Loucy (cell line): Measurements from ENCODE around the gene PTPN5.

Experiments
- H2AFZ ChIP-seq: fragments of 200-600 bp; sonication (generic); 2 replicates; pipeline ENCODE4 v1.6.0; 2016; ENCODE audit warnings: antibody characterized with exemption, mild to moderate bottlenecking, low read length, moderate library complexity
- H3F3A ChIP-seq: fragments of 200-600 bp; 2 replicates; pipeline ENCODE4 v1.6.0; 2016; ENCODE audit warnings: antibody characterized with exemption, low read depth, mild to moderate bottlenecking
- H3K27me3 ChIP-seq: fragments of 200-600 bp; sonication (generic); 2 replicates; pipeline ENCODE4 v1.6.1; 2014; ENCODE audit warnings: low read length, mild to moderate bottlenecking; ENCODE audit not compliant: insufficient read depth, poor library complexity, severe bottlenecking
- H3K36me3 ChIP-seq: fragments of 200-600 bp; sonication (generic); 2 replicates; pipeline ENCODE4 v1.6.1; 2016; ENCODE audit warnings: low read length; ENCODE audit not compliant: insufficient read depth
- H3K4me1 ChIP-seq: fragments of 200-600 bp; sonication (generic); 2 replicates; pipeline ENCODE4 v1.5.1; 2014; ENCODE audit warnings: low read length, mild to moderate bottlenecking; ENCODE audit not compliant: insufficient read depth, poor library complexity, severe bottlenecking
- H3K4me2 ChIP-seq: fragments of 200-600 bp; sonication (generic); 2 replicates; pipeline ENCODE4 v1.6.0; 2014; ENCODE audit warnings: antibody characterized with exemption, low read length, low read depth, mild to moderate bottlenecking; ENCODE audit not compliant: poor library complexity, severe bottlenecking
- H3K4me3 ChIP-seq: fragments of 200-600 bp; sonication (generic); 2 replicates; pipeline ENCODE4 v1.5.1; 2014; ENCODE audit warnings: low read length, mild to moderate bottlenecking, mixed read lengths; ENCODE audit not compliant: poor library complexity, severe bottlenecking
- H3K79me2 ChIP-seq: fragments of 200-600 bp; sonication (generic); 2 replicates; pipeline ENCODE4 v1.6.1; 2014; ENCODE audit warnings: low read length; ENCODE audit not compliant: insufficient read depth
- H3K9ac ChIP-seq: fragments of 200-600 bp; sonication (generic); 2 replicates; pipeline ENCODE4 v1.6.0; 2014; ENCODE audit warnings: mild to moderate bottlenecking, low read depth, low read length, moderate library complexity; ENCODE audit not compliant: poor library complexity, severe bottlenecking
- H3K9me2 ChIP-seq: fragments of 200-600 bp; sonication (generic); replicated peaks from 2 replicates; pipeline ENCODE4 v1.6.1; 2016; ENCODE audit warnings: low read depth, low read length, mixed read lengths
- H3K9me3 ChIP-seq: fragments of 200-600 bp; sonication (generic); 2 replicates; pipeline ENCODE4 v1.6.1; 2014; ENCODE audit warnings: mild to moderate bottlenecking, antibody characterized with exemption, low read length, low read depth; ENCODE audit not compliant: insufficient read depth
- H4K20me1 ChIP-seq: fragments of 200-600 bp; sonication (generic); 2 replicates; pipeline ENCODE4 v1.6.0; 2014; ENCODE audit warnings: antibody characterized with exemption, low read length, mild to moderate bottlenecking; ENCODE audit not compliant: insufficient read depth, poor library complexity, severe bottlenecking
- EZH2phosphoT487 ChIP-seq: fragments of 200-600 bp; IDR thresholded peaks from 2 replicates; pipeline ENCODE4 v1.6.1; 2018; ENCODE audit warnings: antibody characterized with exemption, mild to moderate bottlenecking, moderate library complexity, borderline replicate concordance
- TF ChIP-seq, protein P1 (sequence below): fragments of 200-600 bp; sonication (generic); conservative IDR thresholded peaks from 2 replicates; pipeline ENCODE4 v1.5.1; 2014; ENCODE audit warnings: mild to moderate bottlenecking, antibody characterized with exemption, low read length

PTPN5 gene

DNA sequence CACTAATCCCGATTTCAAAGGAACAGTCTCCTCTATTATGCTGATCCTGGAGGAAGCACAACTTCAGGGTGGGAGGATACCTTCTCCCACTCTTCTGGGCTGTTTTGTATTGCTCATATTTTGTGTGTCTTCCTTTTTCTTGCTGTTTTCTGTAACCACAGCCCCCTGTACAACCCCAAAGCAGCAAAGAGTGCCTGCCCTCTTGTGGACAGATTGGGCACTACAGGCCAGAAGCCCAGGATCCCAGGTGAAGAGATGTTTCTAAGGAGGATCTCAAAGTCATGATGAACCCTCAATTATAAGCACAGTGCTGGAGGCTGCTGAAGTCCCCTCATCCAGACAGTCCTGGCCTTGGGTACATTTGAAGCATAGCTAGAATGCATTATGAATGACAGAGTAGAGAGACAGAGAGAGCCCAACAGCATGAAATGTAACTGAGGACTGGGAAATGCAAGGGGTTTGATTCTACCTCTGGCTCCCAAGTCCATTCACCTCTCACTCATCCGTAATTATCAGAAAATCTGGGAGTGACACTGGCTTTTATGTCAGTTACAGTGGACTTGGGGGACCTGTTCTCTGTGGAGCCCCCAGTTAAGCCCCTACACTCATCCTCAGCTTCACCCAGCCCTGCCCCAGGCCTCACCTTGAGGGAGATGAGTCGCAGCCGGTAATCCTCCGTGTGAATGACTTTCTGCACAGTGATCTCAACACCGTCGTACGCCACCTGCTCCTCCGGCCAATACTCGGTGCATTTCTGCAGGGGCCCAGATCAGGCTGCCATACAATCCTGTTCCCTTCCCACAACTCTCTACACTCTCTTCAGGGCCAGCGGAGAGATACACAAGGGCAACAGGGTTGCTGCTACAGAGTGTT is 59.4 kb downstream of the PTPN5 start:
- Histone ChIP-seq H3K4me2 (no peak overlapping the region), H4K20me1 (no peaks in the 10 kb centered on the region), H3K79me2 (no peaks in the 10 kb centered on the region), H3F3A (no peaks in the 10 kb centered on the region), H3K27me3 (no peaks in the 10 kb centered on the region), H3K4me3 (no peak overlapping the region), H3K9ac (no peak overlapping the region), H3K4me1 (no peaks in the 10 kb centered on the region), H3K36me3 (no peaks in the 10 kb centered on the region), H3K9me3 (no peaks in the 10 kb centered on the region), H2AFZ (peak overlapping the region; percentile 77; the same call in 1 of the 2 replicates), H3K9me2 (no peaks in the 10 kb centered on the region)
- TF ChIP-seq EZH2phosphoT487: no peak
- TF ChIP-seq, protein P1, sequence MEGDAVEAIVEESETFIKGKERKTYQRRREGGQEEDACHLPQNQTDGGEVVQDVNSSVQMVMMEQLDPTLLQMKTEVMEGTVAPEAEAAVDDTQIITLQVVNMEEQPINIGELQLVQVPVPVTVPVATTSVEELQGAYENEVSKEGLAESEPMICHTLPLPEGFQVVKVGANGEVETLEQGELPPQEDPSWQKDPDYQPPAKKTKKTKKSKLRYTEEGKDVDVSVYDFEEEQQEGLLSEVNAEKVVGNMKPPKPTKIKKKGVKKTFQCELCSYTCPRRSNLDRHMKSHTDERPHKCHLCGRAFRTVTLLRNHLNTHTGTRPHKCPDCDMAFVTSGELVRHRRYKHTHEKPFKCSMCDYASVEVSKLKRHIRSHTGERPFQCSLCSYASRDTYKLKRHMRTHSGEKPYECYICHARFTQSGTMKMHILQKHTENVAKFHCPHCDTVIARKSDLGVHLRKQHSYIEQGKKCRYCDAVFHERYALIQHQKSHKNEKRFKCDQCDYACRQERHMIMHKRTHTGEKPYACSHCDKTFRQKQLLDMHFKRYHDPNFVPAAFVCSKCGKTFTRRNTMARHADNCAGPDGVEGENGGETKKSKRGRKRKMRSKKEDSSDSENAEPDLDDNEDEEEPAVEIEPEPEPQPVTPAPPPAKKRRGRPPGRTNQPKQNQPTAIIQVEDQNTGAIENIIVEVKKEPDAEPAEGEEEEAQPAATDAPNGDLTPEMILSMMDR: peak; percentile 99

DNA sequence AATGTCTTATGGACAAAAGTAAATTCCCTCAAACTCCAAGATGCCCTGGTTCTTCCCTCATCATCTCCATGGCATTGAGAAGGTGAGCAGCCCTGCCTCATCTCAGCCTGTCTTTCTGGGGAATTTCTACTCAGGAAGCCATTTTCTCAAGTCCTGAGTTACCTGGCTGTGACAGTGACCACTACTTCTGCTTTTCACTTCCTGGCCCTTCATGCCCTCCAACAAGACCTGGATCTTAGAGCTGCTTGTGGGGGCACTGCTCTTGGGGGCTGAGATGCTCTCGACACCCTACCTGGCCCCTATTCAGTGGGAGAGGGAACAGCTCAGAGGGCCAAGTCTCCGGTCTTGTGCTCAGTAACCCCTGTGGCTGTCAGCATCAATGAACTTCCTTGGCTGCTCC is 60.2 kb downstream of the PTPN5 start:
- Histone ChIP-seq H3K9me2 (no peaks in the 10 kb centered on the region), H4K20me1 (no peaks in the 10 kb centered on the region), H3K4me3 (no peak overlapping the region), H3K79me2 (no peaks in the 10 kb centered on the region), H3K9me3 (no peaks in the 10 kb centered on the region), H3K36me3 (no peaks in the 10 kb centered on the region), H3K4me2 (no peak overlapping the region), H3K9ac (no peak overlapping the region), H3F3A (no peaks in the 10 kb centered on the region), H3K4me1 (no peaks in the 10 kb centered on the region), H2AFZ (no peak overlapping the region), H3K27me3 (no peaks in the 10 kb centered on the region)
- TF ChIP-seq, protein P1: no peak
- TF ChIP-seq EZH2phosphoT487: no peak

DNA sequence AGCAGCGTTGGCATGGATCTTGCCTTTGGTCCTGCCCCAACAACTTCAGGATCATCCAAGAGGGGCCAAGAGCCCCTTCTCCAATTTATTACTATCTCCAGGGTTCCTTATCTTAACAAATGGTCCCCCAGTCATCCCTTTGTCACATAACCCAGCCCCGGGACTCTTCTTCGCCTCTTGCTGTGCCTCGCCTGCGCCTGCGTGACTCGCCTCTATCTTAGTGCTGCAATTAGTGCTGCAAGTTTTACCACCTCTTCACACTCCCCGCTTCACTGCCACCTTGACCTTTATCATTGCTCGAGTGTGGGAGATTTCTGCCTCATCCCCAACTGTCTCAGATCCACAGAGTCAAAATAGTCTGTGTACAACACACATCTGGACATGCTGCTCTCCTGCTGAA is 61.6 kb downstream of the PTPN5 start:
- Histone ChIP-seq H3K36me3 (no peaks in the 10 kb centered on the region), H3K4me3 (no peak overlapping the region), H3K27me3 (no peaks in the 10 kb centered on the region), H3K79me2 (no peaks in the 10 kb centered on the region), H3K4me1 (no peaks in the 10 kb centered on the region), H4K20me1 (no peaks in the 10 kb centered on the region), H3K9me2 (no peaks in the 10 kb centered on the region), H3K9me3 (no peaks in the 10 kb centered on the region), H2AFZ (no peak overlapping the region), H3F3A (no peaks in the 10 kb centered on the region), H3K4me2 (no peak overlapping the region), H3K9ac (no peak overlapping the region)
- TF ChIP-seq, protein P1: no peak
- TF ChIP-seq EZH2phosphoT487: no peak
